BLaER1 treated with 17β-estradiol and CSF1 and Interleukin-3, amounts not matched to agents 10 nM and 100 nM (cell line): Measurements from ENCODE around the gene CFAP91.

ENCODE experiments used
- H3K27ac ChIP-seq, 11 experiments: shearing (Covaris generic); formaldehyde crosslinking; 2 replicates each; pipeline ENCODE4 v1.8.1; 2022
- H3K27me3 ChIP-seq, 11 experiments: shearing (Covaris generic); formaldehyde crosslinking; 2 replicates each; pipeline ENCODE4 v1.8.1; 2022
- H3K36me3 ChIP-seq, 11 experiments: shearing (Covaris generic); formaldehyde crosslinking; 2 replicates each; pipeline ENCODE4 v1.8.1; 2022
- H3K4me1 ChIP-seq, 10 experiments: shearing (Covaris generic); formaldehyde crosslinking; 2 replicates each; pipeline ENCODE4 v1.8.1; 2022
- H3K4me2 ChIP-seq, 11 experiments: shearing (Covaris generic); formaldehyde crosslinking; 2 replicates each; pipeline ENCODE4 v1.8.1; 2022
- H3K4me3 ChIP-seq, 10 experiments: shearing (Covaris generic); formaldehyde crosslinking; 2 replicates each; pipeline ENCODE4 v1.8.1; 2022
- H3K9ac ChIP-seq, 11 experiments: shearing (Covaris generic); formaldehyde crosslinking; 2 replicates each; pipeline ENCODE4 v1.8.1; 2022
- H3K9me3 ChIP-seq, 11 experiments: shearing (Covaris generic); formaldehyde crosslinking; replicated peaks in 1 of 11; 2 replicates each; pipeline ENCODE4 v1.8.1; 2022
- H4K20me1 ChIP-seq, 11 experiments: shearing (Covaris generic); formaldehyde crosslinking; 2 replicates each; pipeline ENCODE4 v1.8.1; 2022
- Cebpa-rat ChIP-seq, 11 experiments: shearing (Covaris generic); IDR thresholded peaks; 2 replicates each; pipeline ENCODE4 v1.8.1; 2022

CFAP91 gene

DNA sequence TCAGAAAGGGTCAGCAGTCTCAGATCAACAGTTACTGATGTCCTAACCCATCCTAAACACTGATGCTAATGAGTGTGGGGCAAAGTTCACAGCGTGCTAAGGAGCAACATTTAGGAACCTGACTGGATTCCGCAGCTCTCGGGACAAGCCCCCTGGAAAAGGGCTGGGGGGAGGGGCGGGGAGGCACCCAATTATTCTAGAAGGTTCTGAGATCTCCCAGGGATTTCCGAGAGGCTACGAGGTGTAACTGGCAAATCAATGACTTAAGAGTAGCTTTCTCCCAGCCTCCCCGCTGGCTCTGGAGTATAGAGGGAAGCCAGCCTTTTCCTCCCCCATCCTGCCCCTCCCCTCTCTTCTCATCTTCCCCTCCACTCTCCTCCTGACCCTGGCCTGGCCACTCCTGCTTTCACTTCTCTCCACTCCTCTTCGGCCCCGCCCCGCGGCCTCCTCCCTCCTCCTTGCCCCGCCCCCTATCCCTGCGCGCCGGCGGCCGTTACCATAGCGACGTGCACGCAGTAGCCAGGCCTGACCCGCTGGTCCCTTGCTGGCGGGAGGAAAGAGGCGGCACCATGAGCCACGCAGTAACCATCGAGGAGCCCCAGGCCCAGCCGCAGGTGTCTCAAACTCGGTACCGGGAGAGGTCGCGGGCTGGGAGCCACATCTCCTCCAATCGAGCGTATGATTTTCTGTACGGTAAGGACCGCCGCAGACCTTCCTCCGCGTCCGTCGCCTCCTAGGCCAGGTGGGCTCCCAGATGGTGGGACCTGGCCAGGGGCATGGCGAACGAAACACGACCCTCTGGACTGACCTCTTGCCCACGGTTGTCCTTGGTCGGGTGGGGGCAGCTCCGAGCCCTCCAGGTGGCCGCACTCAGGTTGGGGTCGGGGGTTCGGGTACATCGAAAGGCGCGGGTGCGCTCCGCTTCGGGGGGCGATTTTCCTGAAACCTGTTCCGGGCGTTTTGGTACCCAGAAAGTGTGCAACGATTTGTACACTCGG lies at the start of gene CFAP91:
CFAP91 (plus strand) TSS at position 493 of the 998 bp plus-strand sequence; CDS start at position 570, 77 bp downstream.
- H4K20me1 ChIP-seq = no peaks in the 10 kb centered on the region
- no peak within 1 kb of the TSS for H3K4me2 ChIP-seq
- no peaks in the 10 kb centered on the region for H3K36me3 ChIP-seq
- H3K9ac ChIP-seq = no peak within 1 kb of the TSS
- TF ChIP-seq Cebpa-rat (IDR thresholded peaks at IDR 0.05) = no peak
- H3K27me3 ChIP-seq = no peaks in the 10 kb centered on the region
- H3K9me3 ChIP-seq = peaks cover 22 to 32% (median 28%) of the 10 kb centered on the region in 11 experiments
- no peak within 1 kb of the TSS for H3K27ac ChIP-seq
- H3K4me3 ChIP-seq = no peak within 1 kb of the TSS
- H3K4me1 ChIP-seq = peaks cover 0 to 8% (median 0%) of the 10 kb centered on the region in 10 experiments; a peak in 5 of 20 replicates

DNA sequence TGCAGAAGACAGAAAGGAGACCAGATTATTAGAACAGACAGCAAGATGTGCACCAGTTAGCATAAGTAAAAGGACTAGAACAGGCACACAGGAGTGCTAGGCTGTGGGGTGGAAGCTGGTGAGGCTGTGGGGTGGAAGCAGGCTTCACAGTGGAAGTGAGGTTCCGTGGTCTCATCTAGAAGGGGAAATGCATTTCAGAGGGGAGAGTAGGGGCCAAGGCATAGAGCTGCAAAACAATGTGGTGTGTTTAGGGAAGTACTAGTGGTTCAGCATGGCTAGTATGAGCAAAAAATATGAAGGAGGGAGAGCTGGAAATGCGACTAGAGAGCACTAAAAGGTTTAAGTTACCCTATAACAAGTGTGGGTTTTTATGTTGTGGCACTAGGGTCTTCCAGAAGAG lies 48.9 kb upstream of the CFAP91 start:
- H3K4me3 ChIP-seq = no peak overlapping the region
- TF ChIP-seq Cebpa-rat (IDR thresholded peaks at IDR 0.05) = no peak
- no peaks in the 10 kb centered on the region for H3K9me3 ChIP-seq
- H3K4me1 ChIP-seq = peaks cover 0 to 75% (median 6%) of the 10 kb centered on the region in 10 experiments; a peak in 11 of 20 replicates
- peak overlapping the region in 1 of 11 experiments; percentile 18; a peak in 2 of 22 replicates for H3K27ac ChIP-seq
- no peaks in the 10 kb centered on the region for H3K27me3 ChIP-seq
- H3K9ac ChIP-seq = no peak overlapping the region
- no peaks in the 10 kb centered on the region for H3K36me3 ChIP-seq
- H4K20me1 ChIP-seq = no peaks in the 10 kb centered on the region
- H3K4me2 ChIP-seq = peak overlapping the region in 4 of 11 experiments; percentile 6 to 75 (median 52); a peak in 7 of 22 replicates

DNA sequence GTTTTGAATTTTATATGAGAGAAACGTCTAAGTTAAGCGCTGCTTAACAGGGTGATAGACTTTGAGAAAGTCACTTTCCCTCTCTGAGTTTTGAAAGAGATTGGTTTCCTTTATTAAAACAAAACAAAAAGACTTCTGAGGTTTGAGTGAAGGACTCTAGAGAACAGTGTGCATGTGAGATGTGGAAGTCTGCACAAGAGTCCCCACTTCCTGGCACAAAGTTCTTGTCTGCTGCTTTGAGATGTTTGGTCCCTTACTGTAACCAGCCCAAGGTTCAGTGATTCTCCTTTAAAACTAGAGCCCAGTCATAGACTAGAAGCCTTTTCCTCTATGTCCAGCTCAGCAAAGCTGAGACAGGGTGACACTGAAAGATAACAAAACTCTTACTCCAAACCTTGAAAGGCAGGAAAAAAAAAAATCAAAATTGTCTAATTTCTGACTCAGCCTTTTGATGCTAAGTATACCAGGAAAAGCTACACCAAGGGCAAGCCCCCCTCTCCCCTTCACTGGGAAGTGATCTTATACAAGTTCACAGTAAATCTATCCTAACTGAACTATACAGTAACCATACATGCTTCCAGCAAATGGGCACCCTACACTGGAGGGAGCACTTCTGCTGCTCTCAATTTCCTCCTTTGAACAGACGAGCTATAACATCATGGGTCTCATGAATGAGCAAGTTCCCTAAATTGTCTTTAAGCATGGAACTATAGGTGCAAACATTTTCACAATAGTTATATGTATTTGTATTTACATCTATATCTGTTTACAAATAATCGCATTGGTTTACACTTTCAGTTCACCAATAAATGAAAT lies 44.7 kb upstream of the CFAP91 start:
- no peak overlapping the region for H3K4me3 ChIP-seq
- no peaks in the 10 kb centered on the region for H3K36me3 ChIP-seq
- peak overlapping the region in 4 of 11 experiments; percentile 5 to 64 (median 52); a peak in 6 of 22 replicates for H3K27ac ChIP-seq
- H3K27me3 ChIP-seq = no peaks in the 10 kb centered on the region
- H4K20me1 ChIP-seq = no peaks in the 10 kb centered on the region
- H3K9ac ChIP-seq = peak overlapping the region in 1 of 11 experiments; percentile 48; a peak in 2 of 22 replicates
- TF ChIP-seq Cebpa-rat (IDR thresholded peaks at IDR 0.05) = no peak
- H3K9me3 ChIP-seq = no peaks in the 10 kb centered on the region
- peaks cover 0 to 87% (median 10%) of the 10 kb centered on the region in 10 experiments; a peak in 12 of 20 replicates for H3K4me1 ChIP-seq
- H3K4me2 ChIP-seq = peak overlapping the region in 7 of 11 experiments; percentile 1 to 88 (median 10); a peak in 9 of 22 replicates

DNA sequence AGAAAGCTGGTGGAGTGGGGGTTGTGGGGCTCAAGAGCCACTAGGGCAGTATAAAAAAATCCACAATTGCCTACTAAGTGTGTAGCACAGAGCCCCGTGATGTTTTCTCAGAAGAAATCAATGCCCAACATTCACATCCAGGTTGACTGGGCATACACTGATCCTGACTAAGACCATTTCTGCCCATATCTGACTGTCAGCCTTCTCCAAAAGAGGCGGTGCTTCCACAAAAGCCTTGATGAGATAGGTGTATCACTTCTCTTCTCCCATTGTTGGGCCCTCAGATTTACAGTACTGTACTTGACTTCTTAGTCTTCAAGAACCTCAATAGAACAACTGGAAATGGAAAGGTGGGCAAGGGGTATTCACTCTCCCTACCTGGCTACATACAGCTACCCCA lies 43.8 kb upstream of the CFAP91 start:
- TF ChIP-seq Cebpa-rat (IDR thresholded peaks at IDR 0.05) = no peak
- Histone ChIP-seq H3K9me3 (no peaks in the 10 kb centered on the region), H3K4me2 (peak overlapping the region in 4 of 11 experiments; percentile 50 to 88 (median 80); a peak in 6 of 22 replicates), H3K27me3 (no peaks in the 10 kb centered on the region), H3K36me3 (no peaks in the 10 kb centered on the region), H3K27ac (peak overlapping the region in 2 of 11 experiments; percentile 51 to 64; a peak in 5 of 22 replicates), H4K20me1 (no peaks in the 10 kb centered on the region), H3K4me3 (no peak overlapping the region), H3K4me1 (peaks cover 0 to 87% (median 10%) of the 10 kb centered on the region in 10 experiments; a peak in 12 of 20 replicates), H3K9ac (no peak overlapping the region; a peak in 1 of 22 replicates)

DNA sequence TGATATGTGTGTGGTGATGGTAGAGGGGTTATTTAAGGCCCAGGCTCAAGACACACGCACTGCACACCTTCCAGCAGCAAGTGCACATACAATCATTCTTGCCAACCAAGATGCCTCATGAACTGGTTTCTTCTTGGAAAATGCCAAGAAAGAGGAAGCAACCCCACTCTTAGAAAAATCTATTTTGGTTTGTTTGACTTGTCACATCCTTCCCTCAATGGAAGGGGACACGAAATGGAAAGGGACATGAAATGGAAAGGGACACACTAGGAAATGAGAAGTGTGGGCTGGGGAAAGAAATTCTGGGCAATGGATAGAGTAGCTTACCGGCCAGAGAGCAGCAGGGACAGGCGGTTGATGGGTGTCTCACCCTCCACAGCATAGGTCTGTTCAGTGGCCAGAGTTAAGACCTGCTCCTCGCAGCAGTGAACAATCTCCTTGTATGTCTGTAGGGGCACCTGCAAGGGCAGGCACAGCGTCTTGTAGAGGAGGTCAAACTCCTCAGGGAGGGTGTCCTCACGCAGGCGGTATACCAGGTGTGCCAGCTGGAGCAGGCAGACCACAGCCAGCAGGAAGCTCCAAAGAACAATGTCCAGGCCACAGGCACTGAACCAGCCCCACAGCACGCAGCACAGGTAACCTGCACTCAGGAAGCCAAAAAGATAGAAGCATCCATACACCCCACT lies 43.1 kb upstream of the CFAP91 start:
- no peaks in the 10 kb centered on the region for H3K36me3 ChIP-seq
- H3K9me3 ChIP-seq = no peaks in the 10 kb centered on the region
- no peaks in the 10 kb centered on the region for H3K27me3 ChIP-seq
- TF ChIP-seq Cebpa-rat (IDR thresholded peaks at IDR 0.05) = no peak
- no peak overlapping the region for H3K4me3 ChIP-seq
- 0 out of 22 replicates have a peak overlapping the region, but pooled peaks of 1 of the 11 experiments have one; percentile 1 for H3K9ac ChIP-seq
- H3K4me2 ChIP-seq = peak overlapping the region in 5 of 11 experiments; percentile 30 to 88 (median 77); a peak in 9 of 22 replicates
- H3K27ac ChIP-seq = peak overlapping the region in 4 of 11 experiments; percentile 30 to 64 (median 48); a peak in 5 of 22 replicates
- H4K20me1 ChIP-seq = no peaks in the 10 kb centered on the region
- peaks cover 0 to 87% (median 10%) of the 10 kb centered on the region in 10 experiments; a peak in 12 of 20 replicates for H3K4me1 ChIP-seq

DNA sequence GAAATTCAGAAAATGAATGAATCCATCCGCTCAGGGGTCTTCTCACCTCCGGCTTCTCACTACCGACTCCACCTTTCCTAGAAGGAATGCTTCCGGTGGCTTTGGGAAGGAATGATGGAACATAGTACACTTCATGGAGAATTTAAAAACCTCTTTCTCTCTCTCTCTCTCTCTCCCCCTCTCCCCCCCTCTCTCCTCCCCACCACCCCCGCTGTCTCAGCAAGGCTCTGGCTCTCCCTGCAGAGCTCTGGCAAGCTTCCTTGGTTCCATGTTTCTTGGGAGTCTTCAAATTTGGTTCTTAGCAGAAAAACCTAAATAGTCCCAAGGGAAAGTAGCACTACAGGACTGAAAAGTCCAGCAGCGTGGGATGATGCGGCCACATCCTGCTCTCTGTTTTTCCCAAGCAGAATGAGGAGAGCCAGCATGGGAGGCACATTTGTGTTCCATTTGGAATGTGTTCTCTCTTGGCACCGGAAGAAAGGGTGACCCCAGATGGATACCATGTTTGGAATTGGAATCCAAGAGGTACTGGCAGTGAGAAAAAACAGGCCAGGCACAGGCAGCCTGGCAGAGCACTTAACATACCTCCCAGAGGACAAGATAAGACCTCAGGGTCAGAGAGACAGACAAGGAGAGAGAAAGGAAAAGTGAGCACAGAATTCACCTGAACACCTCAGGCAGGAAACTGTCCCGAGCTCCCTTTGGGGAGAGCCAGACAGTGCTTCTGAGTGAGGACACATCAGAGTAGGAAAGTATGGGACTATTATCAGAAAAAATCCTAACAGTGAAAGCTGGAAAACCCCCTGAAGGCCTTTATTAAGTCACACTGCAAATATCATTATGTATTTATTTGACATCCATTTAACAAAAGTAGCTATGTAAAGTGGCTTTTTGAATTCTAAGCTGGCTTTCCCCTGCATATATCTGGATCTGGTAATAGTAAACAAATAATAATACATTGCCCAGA lies 42.1 kb upstream of the CFAP91 start, which contains the start of gene POPDC2:
POPDC2 (minus strand) TSS at position 116 of the 967 bp plus-strand sequence. CDS start 166 bp downstream, outside the sequence.
- Histone ChIP-seq H3K36me3 (no peaks in the 10 kb centered on the region), H4K20me1 (no peaks in the 10 kb centered on the region), H3K4me1 (peaks cover 0 to 95% (median 10%) of the 10 kb centered on the region in 10 experiments; a peak in 12 of 20 replicates), H3K4me3 (no peak within 1 kb of the TSS), H3K27ac (peak within 1 kb of the TSS in 4 of 11 experiments; percentile 30 to 94 (median 69); a peak in 5 of 22 replicates), H3K4me2 (peak within 1 kb of the TSS in 5 of 11 experiments; percentile 30 to 88 (median 77); a peak in 9 of 22 replicates), H3K27me3 (no peaks in the 10 kb centered on the region), H3K9ac (0 out of 22 replicates have a peak within 1 kb of the TSS, but pooled peaks of 2 of the 11 experiments have one; percentile 1), H3K9me3 (no peaks in the 10 kb centered on the region)
- no peak for TF ChIP-seq Cebpa-rat (IDR thresholded peaks at IDR 0.05)
